Parathyroid adenoma (tissue), 2 donors: ENCODE results near the gene PPP6R2.

ENCODE experiments used
- H2AFZ ChIP-seq: fragments of 300-600 bp; sonication (generic); one replicate; pipeline ENCODE4 v1.7.0; 2017; ENCODE audit warnings: antibody characterized with exemption, mild to moderate bottlenecking
- H3K27ac ChIP-seq: fragments of 300-600 bp; sonication (generic); one replicate; pipeline ENCODE4 v1.7.0; 2017
- H3K27me3 ChIP-seq: fragments of 300-600 bp; sonication (generic); one replicate; pipeline ENCODE4 v1.7.0; 2017; ENCODE audit warnings: low read length; ENCODE audit not compliant: control insufficient read depth, insufficient read depth
- H3K36me3 ChIP-seq: fragments of 300-600 bp; sonication (generic); one replicate; pipeline ENCODE4 v1.7.0; 2017; ENCODE audit warnings: low read length; ENCODE audit not compliant: control insufficient read depth, insufficient read depth
- H3K4me1 ChIP-seq: fragments of 300-600 bp; sonication (generic); one replicate; pipeline ENCODE4 v1.7.0; 2017; ENCODE audit warnings: control low read depth
- H3K4me2 ChIP-seq: fragments of 300-600 bp; sonication (generic); one replicate; pipeline ENCODE4 v1.7.0; 2017; ENCODE audit warnings: low read length
- H3K4me3 ChIP-seq: fragments of 300-600 bp; sonication (generic); one replicate; pipeline ENCODE4 v1.7.0; 2017; ENCODE audit warnings: low read depth, low read length
- H3K79me2 ChIP-seq: fragments of 300-600 bp; sonication (generic); one replicate; pipeline ENCODE4 v1.7.0; 2017; ENCODE audit warnings: control low read depth
- H3K9ac ChIP-seq: fragments of 300-600 bp; sonication (generic); one replicate; pipeline ENCODE4 v1.7.0; 2017; ENCODE audit warnings: mild to moderate bottlenecking
- H3K9me3 ChIP-seq: fragments of 300-600 bp; sonication (generic); one replicate; pipeline ENCODE4 v1.7.0; 2017; ENCODE audit warnings: low read length; ENCODE audit not compliant: control insufficient read depth
- CTCF ChIP-seq: fragments of 300-600 bp; sonication (generic); IDR thresholded peaks from one replicate; pipeline ENCODE4 v1.7.0; 2017; ENCODE audit warnings: antibody characterized with exemption, mild to moderate bottlenecking
- donor health status: primary hyperparathyroidism.

PPP6R2 gene

GRCh38 chr22:50467773-50468440 lies 124.8 kb downstream of the PPP6R2 start:
- no peak for TF ChIP-seq CTCF
- H3K9ac ChIP-seq: no peak overlapping the region
- no peaks in the 10 kb centered on the region for H3K27me3 ChIP-seq
- no peak overlapping the region for H3K4me2 ChIP-seq
- H3K4me1 ChIP-seq: peaks cover 5% of the 10 kb centered on the region
- no peak overlapping the region for H3K27ac ChIP-seq
- no peak overlapping the region for H3K4me3 ChIP-seq
- no peak overlapping the region for H2AFZ ChIP-seq
- H3K9me3 ChIP-seq: no peaks in the 10 kb centered on the region
- H3K36me3 ChIP-seq: no peaks in the 10 kb centered on the region
- peaks cover 28% of the 10 kb centered on the region for H3K79me2 ChIP-seq

- no peak overlapping the region for H3K4me3 ChIP-seq
- no peak overlapping the region for H3K27ac ChIP-seq
- no peak overlapping the region for H3K9ac ChIP-seq
- H3K4me2 ChIP-seq: no peak overlapping the region
- H2AFZ ChIP-seq: no peak overlapping the region
- no peaks in the 10 kb centered on the region for H3K36me3 ChIP-seq
- H3K4me1 ChIP-seq: peaks cover 10% of the 10 kb centered on the region
- no peaks in the 10 kb centered on the region for H3K27me3 ChIP-seq
- no peak for TF ChIP-seq CTCF
- no peaks in the 10 kb centered on the region for H3K9me3 ChIP-seq
- peaks cover 36% of the 10 kb centered on the region for H3K79me2 ChIP-seq
Observed at GRCh38 chr22:50468626-50469025, 125.5 kb downstream of the PPP6R2 start.

- Histone ChIP-seq H3K4me1 (peaks cover 10% of the 10 kb centered on the region), H3K27ac (no peak overlapping the region), H3K79me2 (peaks cover 40% of the 10 kb centered on the region), H3K4me2 (no peak overlapping the region), H3K4me3 (no peak overlapping the region), H3K9ac (no peak overlapping the region), H2AFZ (no peak overlapping the region), H3K9me3 (no peaks in the 10 kb centered on the region), H3K36me3 (no peaks in the 10 kb centered on the region), H3K27me3 (no peaks in the 10 kb centered on the region)
- no peak for TF ChIP-seq CTCF
Observed at GRCh38 chr22:50469377-50470305, 126.5 kb downstream of the PPP6R2 start.

GRCh38 chr22:50470491-50470890 lies 127.4 kb downstream of the PPP6R2 start:
- Histone ChIP-seq H2AFZ (no peak overlapping the region), H3K9ac (no peak overlapping the region), H3K9me3 (no peaks in the 10 kb centered on the region), H3K27me3 (no peaks in the 10 kb centered on the region), H3K36me3 (no peaks in the 10 kb centered on the region), H3K79me2 (peaks cover 40% of the 10 kb centered on the region), H3K4me2 (no peak overlapping the region), H3K27ac (no peak overlapping the region), H3K4me1 (peaks cover 10% of the 10 kb centered on the region), H3K4me3 (no peak overlapping the region)
- TF ChIP-seq CTCF: no peak
